ACC112 (cell line): ENCODE measurements around the gene WWOX.

Experiments
- H2AFZ ChIP-seq: fragments of 200-600 bp; sonication (generic); one replicate; pipeline ENCODE4 v1.6.0; 2017; ENCODE audit warnings: antibody characterized with exemption, low read length; ENCODE audit not compliant: unreplicated experiment
- H3K27ac ChIP-seq: fragments of 200-600 bp; sonication (generic); 2 replicates; pipeline ENCODE4 v1.5.1; 2014; ENCODE audit warnings: low read depth, mild to moderate bottlenecking, antibody characterized with exemption, low read length, moderate library complexity
- H3K27me3 ChIP-seq: fragments of 200-600 bp; sonication (generic); 2 replicates; pipeline ENCODE4 v1.6.1; 2014; ENCODE audit warnings: mild to moderate bottlenecking, antibody characterized with exemption, low read length, moderate library complexity, mixed read lengths; ENCODE audit not compliant: insufficient read depth
- H3K36me3 ChIP-seq: fragments of 200-600 bp; sonication (generic); 2 replicates; pipeline ENCODE4 v1.6.1; 2016; ENCODE audit warnings: mild to moderate bottlenecking, antibody characterized with exemption, low read length, moderate library complexity, mixed read lengths; ENCODE audit not compliant: insufficient read depth
- H3K4me1 ChIP-seq: fragments of 200-600 bp; sonication (generic); one replicate; pipeline ENCODE4 v1.6.1; 2016; ENCODE audit warnings: low read length, mixed read lengths; ENCODE audit not compliant: insufficient read depth, unreplicated experiment, control insufficient read depth
- H3K4me3 ChIP-seq: fragments of 200-600 bp; sonication (generic); 2 replicates; pipeline ENCODE4 v1.5.1; 2014; ENCODE audit warnings: mild to moderate bottlenecking, low read depth, low read length
- H3K79me2 ChIP-seq: fragments of 200-600 bp; sonication (generic); one replicate; pipeline ENCODE4 v1.6.0; 2016; ENCODE audit warnings: low read length; ENCODE audit not compliant: control insufficient read depth, unreplicated experiment, insufficient read depth

WWOX gene

DNA sequence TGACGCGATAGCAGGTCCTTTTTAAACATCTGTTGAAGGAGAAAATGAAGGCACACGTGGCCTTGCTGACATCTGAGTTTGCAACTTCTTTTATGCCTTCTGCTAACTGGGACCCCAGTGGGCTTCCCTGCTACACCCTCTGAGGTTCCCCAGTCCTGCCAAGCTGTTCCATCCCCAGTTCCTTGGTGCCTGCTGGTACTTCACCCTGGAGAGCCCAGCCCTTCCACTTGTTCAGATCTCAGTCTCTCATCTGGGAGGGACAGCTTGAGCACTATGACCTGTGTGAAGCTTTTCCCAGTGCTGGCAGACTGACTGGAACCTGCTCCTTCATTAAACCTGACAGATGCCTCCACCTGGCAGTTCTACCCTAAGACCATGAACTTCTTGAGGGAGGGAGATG lies 95.5 kb downstream of the WWOX start:
- no peak overlapping the region for H3K4me3 ChIP-seq
- H2AFZ ChIP-seq: no peak overlapping the region
- H3K36me3 ChIP-seq: no peaks in the 10 kb centered on the region
- H3K27me3 ChIP-seq: no peaks in the 10 kb centered on the region
- no peaks in the 10 kb centered on the region for H3K79me2 ChIP-seq
- no peaks in the 10 kb centered on the region for H3K4me1 ChIP-seq
- no peak overlapping the region for H3K27ac ChIP-seq

DNA sequence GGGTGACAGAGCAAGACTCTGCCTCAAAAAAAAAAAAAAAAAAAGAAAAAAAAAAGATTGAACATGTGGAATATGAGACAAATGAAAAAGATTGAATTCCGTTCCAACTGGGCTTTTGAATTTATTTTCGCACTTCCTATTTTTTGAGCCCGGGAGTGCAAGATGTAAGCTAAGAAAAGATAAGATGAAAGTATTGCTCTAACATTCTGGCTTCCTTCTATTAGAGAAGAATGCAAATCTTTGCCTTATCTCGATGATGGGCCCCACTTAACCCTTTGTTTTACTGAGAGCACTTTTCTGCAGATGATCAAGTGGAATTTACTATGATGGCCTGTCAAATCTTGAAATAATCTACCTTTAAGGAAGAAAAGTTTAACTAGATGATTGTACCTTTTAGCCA lies 96.3 kb downstream of the WWOX start:
- Histone ChIP-seq H3K4me3 (no peak overlapping the region), H3K36me3 (no peaks in the 10 kb centered on the region), H3K79me2 (no peaks in the 10 kb centered on the region), H3K27me3 (no peaks in the 10 kb centered on the region), H2AFZ (no peak overlapping the region), H3K4me1 (no peaks in the 10 kb centered on the region), H3K27ac (no peak overlapping the region)

DNA sequence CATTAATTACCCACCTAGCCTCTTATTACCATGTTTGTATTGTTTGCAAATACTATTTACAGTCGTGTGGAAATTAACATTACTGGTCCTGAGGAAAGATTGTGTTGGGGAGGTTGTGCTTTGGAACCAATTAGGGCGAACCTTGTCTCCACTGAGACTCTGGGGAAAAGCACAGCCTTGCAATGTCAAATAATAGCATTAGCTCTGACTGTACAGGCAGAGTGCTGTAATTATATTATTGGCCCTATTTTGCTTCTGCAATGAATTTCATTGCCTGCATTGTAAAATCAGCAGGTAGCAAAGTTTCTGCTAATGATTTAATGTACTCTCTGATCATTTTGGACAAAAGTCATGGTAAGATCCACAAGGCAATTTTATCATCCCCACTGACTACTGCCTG lies 97.0 kb downstream of the WWOX start:
- no peak overlapping the region for H3K4me3 ChIP-seq
- no peaks in the 10 kb centered on the region for H3K36me3 ChIP-seq
- no peak overlapping the region for H2AFZ ChIP-seq
- H3K27ac ChIP-seq: no peak overlapping the region
- no peaks in the 10 kb centered on the region for H3K79me2 ChIP-seq
- no peaks in the 10 kb centered on the region for H3K27me3 ChIP-seq
- H3K4me1 ChIP-seq: no peaks in the 10 kb centered on the region

GRCh38 chr16:78198288-78198687 lies 98.8 kb downstream of the WWOX start:
- H2AFZ ChIP-seq: no peak overlapping the region
- H3K79me2 ChIP-seq: no peaks in the 10 kb centered on the region
- no peak overlapping the region for H3K27ac ChIP-seq
- no peaks in the 10 kb centered on the region for H3K4me1 ChIP-seq
- H3K36me3 ChIP-seq: no peaks in the 10 kb centered on the region
- H3K4me3 ChIP-seq: no peak overlapping the region
- H3K27me3 ChIP-seq: no peaks in the 10 kb centered on the region

GRCh38 chr16:78199325-78200022 lies 100.0 kb downstream of the WWOX start:
- H3K4me3 ChIP-seq: no peak overlapping the region
- H2AFZ ChIP-seq: no peak overlapping the region
- no peaks in the 10 kb centered on the region for H3K27me3 ChIP-seq
- no peak overlapping the region for H3K27ac ChIP-seq
- no peaks in the 10 kb centered on the region for H3K79me2 ChIP-seq
- no peaks in the 10 kb centered on the region for H3K4me1 ChIP-seq
- H3K36me3 ChIP-seq: no peaks in the 10 kb centered on the region

DNA sequence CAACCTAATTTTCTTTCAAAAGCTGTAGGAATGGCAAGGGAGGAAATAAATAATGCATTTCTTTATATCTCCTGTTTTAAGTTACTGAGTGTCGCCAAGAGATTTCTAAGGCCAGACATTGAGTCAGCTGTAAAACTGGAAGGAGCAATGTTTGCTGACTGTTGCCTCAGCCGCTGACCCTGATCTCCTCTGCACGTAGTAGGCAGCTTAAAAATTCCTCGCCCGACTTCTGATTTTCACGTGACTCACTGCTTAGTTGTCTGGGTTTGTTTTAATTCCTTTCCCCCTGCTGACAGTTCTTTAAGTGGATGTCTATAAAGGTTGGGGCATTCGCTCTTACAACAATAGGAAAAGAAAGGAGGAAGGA lies 100.6 kb downstream of the WWOX start:
- no peak overlapping the region for H3K4me3 ChIP-seq
- H3K79me2 ChIP-seq: no peaks in the 10 kb centered on the region
- no peaks in the 10 kb centered on the region for H3K27me3 ChIP-seq
- H3K27ac ChIP-seq: no peak overlapping the region
- no peaks in the 10 kb centered on the region for H3K4me1 ChIP-seq
- no peaks in the 10 kb centered on the region for H3K36me3 ChIP-seq
- H2AFZ ChIP-seq: no peak overlapping the region

- H3K27ac ChIP-seq: no peak overlapping the region
- no peaks in the 10 kb centered on the region for H3K79me2 ChIP-seq
- no peak overlapping the region for H2AFZ ChIP-seq
- H3K4me3 ChIP-seq: no peak overlapping the region
- no peaks in the 10 kb centered on the region for H3K36me3 ChIP-seq
- no peaks in the 10 kb centered on the region for H3K27me3 ChIP-seq
- no peaks in the 10 kb centered on the region for H3K4me1 ChIP-seq
These were observed 101.2 kb downstream of the WWOX start for GRCh38 chr16:78200623-78201096.

- H3K4me1 ChIP-seq: no peaks in the 10 kb centered on the region
- H3K27me3 ChIP-seq: no peaks in the 10 kb centered on the region
- H2AFZ ChIP-seq: no peak overlapping the region
These were observed 106.1 kb downstream of the WWOX start for GRCh38 chr16:78205506-78205905.

DNA sequence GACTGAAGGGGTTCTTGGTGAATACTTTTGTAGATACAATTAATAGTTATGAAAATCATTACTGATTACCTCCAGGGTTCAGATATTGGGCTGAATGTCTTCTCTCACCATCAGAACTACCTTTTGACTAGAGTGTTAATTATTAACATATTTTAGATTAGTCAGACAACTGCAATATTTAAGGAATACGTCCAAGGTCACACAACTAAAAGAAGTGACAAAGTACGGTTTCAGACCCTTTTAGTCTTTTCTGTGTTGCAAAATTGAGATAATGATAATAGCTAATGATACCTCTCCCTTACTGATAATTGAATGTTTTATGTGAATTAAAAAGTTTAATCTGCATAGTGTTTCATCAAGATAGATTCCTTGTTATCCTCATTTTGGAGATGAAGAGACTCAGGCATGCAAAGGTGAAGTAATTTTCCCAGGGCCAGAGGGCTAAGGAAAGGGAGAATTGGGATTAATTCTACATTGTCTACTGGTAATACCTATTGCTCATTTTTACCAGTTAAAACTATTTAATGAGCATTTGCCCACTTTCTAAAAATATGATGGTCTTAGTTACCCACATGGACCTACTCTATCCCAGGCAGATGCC lies 107.3 kb downstream of the WWOX start:
- H3K79me2 ChIP-seq: no peaks in the 10 kb centered on the region
- H3K4me3 ChIP-seq: no peak overlapping the region
- no peaks in the 10 kb centered on the region for H3K36me3 ChIP-seq
- no peak overlapping the region for H2AFZ ChIP-seq
- H3K4me1 ChIP-seq: no peaks in the 10 kb centered on the region
- no peaks in the 10 kb centered on the region for H3K27me3 ChIP-seq
- H3K27ac ChIP-seq: no peak overlapping the region

More at GRCh38 chr16:78205506-78205905, 106.1 kb downstream of the WWOX start:
- Histone ChIP-seq H3K4me3 (no peak overlapping the region), H3K27ac (no peak overlapping the region), H3K79me2 (no peaks in the 10 kb centered on the region), H3K36me3 (no peaks in the 10 kb centered on the region)

DNA sequence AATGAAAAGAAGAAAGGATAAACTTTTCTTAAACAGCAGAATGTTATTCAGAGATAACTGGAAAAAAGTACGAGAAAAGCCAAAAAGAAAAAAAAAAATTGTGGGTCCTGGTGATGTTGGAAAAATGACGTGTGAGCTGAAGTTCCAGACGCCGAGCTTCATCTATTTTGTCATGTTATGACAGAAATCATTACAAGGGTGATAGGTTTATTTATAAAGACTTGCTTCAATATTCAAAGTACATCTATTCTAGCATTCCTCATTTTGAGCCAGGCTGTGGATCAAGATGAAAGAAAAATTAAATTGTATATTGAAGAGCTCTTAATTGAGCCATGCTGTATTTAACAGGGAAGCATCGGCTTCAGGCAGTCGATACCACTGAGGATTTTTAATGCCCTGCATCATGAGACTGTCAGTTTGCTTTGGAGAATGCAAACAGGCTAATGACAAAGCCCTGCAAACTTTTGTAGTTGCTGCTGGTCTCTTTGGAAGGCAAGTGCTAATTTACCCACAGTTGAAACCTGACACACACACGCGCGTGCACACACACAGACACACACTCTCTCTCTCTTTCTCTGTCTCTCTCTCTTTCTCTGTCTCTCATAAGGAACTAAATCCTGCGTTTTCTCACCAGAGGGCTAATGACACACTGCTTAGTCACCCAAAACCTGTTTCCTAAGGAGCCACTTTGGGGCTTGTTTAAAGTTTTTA lies 110.7 kb downstream of the WWOX start:
- no peaks in the 10 kb centered on the region for H3K36me3 ChIP-seq
- H2AFZ ChIP-seq: no peak overlapping the region
- no peak overlapping the region for H3K27ac ChIP-seq
- H3K4me1 ChIP-seq: no peaks in the 10 kb centered on the region
- no peaks in the 10 kb centered on the region for H3K27me3 ChIP-seq
- no peaks in the 10 kb centered on the region for H3K79me2 ChIP-seq
- no peak overlapping the region for H3K4me3 ChIP-seq
